ENCODE results near the gene MTERF1.
A peak's percentile ranks its signal among the peaks of the same experiment; 100 is the strongest.

MTERF1 gene

DNA sequence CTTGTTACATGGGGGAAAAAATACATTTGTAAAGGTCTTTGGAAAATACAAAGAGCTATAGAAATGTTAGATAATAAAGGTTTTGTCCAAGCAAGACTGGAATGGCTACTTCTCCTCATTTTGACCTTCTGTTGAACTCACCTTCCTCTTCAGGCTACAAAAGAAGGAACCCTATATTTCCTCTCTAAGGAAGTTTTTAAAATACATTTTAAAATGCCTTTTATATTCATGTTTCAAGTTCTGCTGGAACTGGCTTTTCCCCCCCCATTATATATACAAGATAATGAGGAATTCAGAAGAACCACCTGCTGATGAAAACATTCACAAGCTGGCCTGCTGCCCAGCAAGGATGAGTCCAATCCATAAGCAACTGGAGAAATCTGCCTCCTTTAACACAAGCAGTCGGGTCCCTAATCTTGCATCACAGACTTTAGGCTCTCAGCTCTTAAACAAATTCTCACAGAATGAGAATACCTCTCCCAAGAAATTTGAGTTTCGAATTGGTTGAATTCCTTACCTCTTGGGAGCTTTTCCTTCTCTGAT, 44.6 kb downstream of the MTERF1 start:
- no peak overlapping the region for H3K4me3 ChIP-seq (IDR thresholded peaks at IDR 0.05; ENCODE audit: insufficient read depth, low read depth, low read length)
- TF ChIP-seq CTCF (conservative IDR thresholded peaks at IDR 0.05; ENCODE audit: low read depth, low read length), result no peak
- H4K20me1 ChIP-seq (ENCODE audit: insufficient read depth), result no peaks in the 10 kb centered on the region
- H3K36me3 ChIP-seq (ENCODE audit: insufficient read depth), result no peaks in the 10 kb centered on the region
- H3K9ac ChIP-seq, result no peak overlapping the region
- H3K4me2 ChIP-seq, result no peak overlapping the region
- H2AFZ ChIP-seq (ENCODE audit: low read depth), result no peak overlapping the region
- H3K4me1 ChIP-seq (ENCODE audit: low read depth, poor library complexity, severe bottlenecking), result peaks cover 21% of the 10 kb centered on the region
- H3K79me2 ChIP-seq (ENCODE audit: insufficient read depth, low read depth), result no peaks in the 10 kb centered on the region
- H3K27me3 ChIP-seq (ENCODE audit: insufficient read depth, low read depth), result no peaks in the 10 kb centered on the region
- H3K27ac ChIP-seq, result no peak overlapping the region

- H3K27me3 ChIP-seq (ENCODE audit: insufficient read depth, low read depth), result no peaks in the 10 kb centered on the region
- H3K4me2 ChIP-seq, result peak overlapping the region; percentile 33; the same call in 1 of the 2 replicates
- H3K79me2 ChIP-seq (ENCODE audit: insufficient read depth, low read depth), result no peaks in the 10 kb centered on the region
- no peaks in the 10 kb centered on the region for H3K36me3 ChIP-seq (ENCODE audit: insufficient read depth)
- H4K20me1 ChIP-seq (ENCODE audit: insufficient read depth), result no peaks in the 10 kb centered on the region
- peaks cover 21% of the 10 kb centered on the region for H3K4me1 ChIP-seq (ENCODE audit: low read depth, poor library complexity, severe bottlenecking)
- no peak overlapping the region for H3K27ac ChIP-seq
- no peak overlapping the region for H3K4me3 ChIP-seq (IDR thresholded peaks at IDR 0.05; ENCODE audit: insufficient read depth, low read depth, low read length)
- no peak for TF ChIP-seq CTCF (conservative IDR thresholded peaks at IDR 0.05; ENCODE audit: low read depth, low read length)
- no peak overlapping the region for H2AFZ ChIP-seq (ENCODE audit: low read depth)
- H3K9ac ChIP-seq, result no peak overlapping the region
These were observed 45.2 kb downstream of the MTERF1 start for GRCh38 chr7:91835091-91835825.

DNA sequence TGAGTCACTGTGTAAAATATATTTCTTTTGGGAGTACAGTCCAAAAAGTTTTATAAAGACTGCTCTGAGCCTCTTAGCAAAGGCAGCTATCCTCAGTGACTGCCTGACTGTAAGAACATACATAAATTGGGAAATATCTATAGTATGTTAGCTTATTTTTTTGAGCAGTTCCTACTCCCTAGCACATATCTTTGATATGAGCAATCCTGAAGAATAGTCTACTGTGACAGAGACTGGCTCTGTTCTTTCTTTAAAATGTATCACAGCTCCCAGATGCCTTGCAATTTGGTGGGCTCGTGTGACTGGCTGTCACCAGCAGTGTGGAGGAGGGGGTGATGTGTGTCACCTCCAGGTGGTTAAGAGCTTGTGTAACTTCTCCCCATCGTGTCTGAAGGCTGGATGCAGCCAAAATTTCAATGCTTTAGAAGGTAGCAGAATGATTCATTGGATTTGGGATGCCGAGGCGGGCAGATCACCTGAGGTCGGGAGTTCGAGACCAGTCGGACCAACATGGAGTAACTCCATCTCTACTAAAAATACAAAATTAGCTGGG, 47.9 kb downstream of the MTERF1 start:
- Histone ChIP-seq H3K27me3 (ENCODE audit: insufficient read depth, low read depth) (no peaks in the 10 kb centered on the region), H3K36me3 (ENCODE audit: insufficient read depth) (no peaks in the 10 kb centered on the region), H3K4me1 (ENCODE audit: low read depth, poor library complexity, severe bottlenecking) (peaks cover 21% of the 10 kb centered on the region), H3K4me2 (no peak overlapping the region), H4K20me1 (ENCODE audit: insufficient read depth) (no peaks in the 10 kb centered on the region), H3K79me2 (ENCODE audit: insufficient read depth, low read depth) (no peaks in the 10 kb centered on the region), H3K27ac (no peak overlapping the region), H2AFZ (ENCODE audit: low read depth) (no peak overlapping the region), H3K4me3 (IDR thresholded peaks at IDR 0.05; ENCODE audit: insufficient read depth, low read depth, low read length) (no peak overlapping the region), H3K9ac (no peak overlapping the region)
- TF ChIP-seq CTCF (conservative IDR thresholded peaks at IDR 0.05; ENCODE audit: low read depth, low read length), result no peak

GRCh38 chr7:91827169-91827568, 53.3 kb downstream of the MTERF1 start:
- Histone ChIP-seq H3K4me2 (no peak overlapping the region), H3K9ac (no peak overlapping the region), H3K79me2 (ENCODE audit: insufficient read depth, low read depth) (no peaks in the 10 kb centered on the region), H4K20me1 (ENCODE audit: insufficient read depth) (no peaks in the 10 kb centered on the region), H3K27ac (no peak overlapping the region), H3K27me3 (ENCODE audit: insufficient read depth, low read depth) (no peaks in the 10 kb centered on the region), H2AFZ (ENCODE audit: low read depth) (no peak overlapping the region), H3K4me3 (IDR thresholded peaks at IDR 0.05; ENCODE audit: insufficient read depth, low read depth, low read length) (no peak overlapping the region), H3K36me3 (ENCODE audit: insufficient read depth) (no peaks in the 10 kb centered on the region), H3K4me1 (ENCODE audit: low read depth, poor library complexity, severe bottlenecking) (peaks cover 2% of the 10 kb centered on the region)
- TF ChIP-seq CTCF (conservative IDR thresholded peaks at IDR 0.05; ENCODE audit: low read depth, low read length), result no peak
